HG02970 (cell line): ENCODE measurements around the gene EIF4A3.
"Not testable (repeated sequence)": the region's sequence is repeated elsewhere in the genome, so short reads cannot be mapped to it uniquely, and the experiment has no call there.

Experiments used
- ATAC-seq: cut with Tn5 transposase; IDR thresholded peaks from one replicate; pipeline ENCODE4 v1.9.1; 2021; ENCODE audit warnings: mild to moderate bottlenecking, moderate library complexity, moderate number of reproducible peaks; ENCODE audit not compliant: unreplicated experiment, low FRiP score

The EIF4A3 gene

DNA sequence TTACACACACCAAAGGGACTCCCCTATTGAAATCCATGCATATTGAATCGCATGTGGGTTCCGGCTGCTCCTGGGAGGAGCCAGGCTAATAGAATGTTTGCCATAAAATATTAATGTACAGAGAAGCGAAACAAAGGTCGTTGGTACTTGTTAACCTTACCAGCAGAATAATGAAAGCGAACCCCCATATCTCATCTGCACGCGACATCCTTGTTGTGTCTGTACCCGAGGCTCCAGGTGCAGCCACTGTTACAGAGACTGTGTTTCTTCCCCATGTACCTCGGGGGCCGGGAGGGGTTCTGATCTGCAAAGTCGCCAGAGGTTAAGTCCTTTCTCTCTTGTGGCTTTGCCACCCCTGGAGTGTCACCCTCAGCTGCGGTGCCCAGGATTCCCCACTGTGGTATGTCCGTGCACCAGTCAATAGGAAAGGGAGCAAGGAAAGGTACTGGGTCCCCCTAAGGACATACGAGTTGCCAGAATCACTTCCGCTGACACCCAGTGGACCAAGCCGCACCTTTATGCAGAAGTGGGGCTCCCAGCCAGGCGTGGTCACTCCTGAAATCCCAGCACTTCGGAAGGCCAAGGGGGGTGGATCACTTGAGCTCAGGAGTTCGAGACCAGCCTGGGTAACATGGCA is 43.4 kb downstream of the EIF4A3 start:
- ATAC-seq, result no peak

DNA sequence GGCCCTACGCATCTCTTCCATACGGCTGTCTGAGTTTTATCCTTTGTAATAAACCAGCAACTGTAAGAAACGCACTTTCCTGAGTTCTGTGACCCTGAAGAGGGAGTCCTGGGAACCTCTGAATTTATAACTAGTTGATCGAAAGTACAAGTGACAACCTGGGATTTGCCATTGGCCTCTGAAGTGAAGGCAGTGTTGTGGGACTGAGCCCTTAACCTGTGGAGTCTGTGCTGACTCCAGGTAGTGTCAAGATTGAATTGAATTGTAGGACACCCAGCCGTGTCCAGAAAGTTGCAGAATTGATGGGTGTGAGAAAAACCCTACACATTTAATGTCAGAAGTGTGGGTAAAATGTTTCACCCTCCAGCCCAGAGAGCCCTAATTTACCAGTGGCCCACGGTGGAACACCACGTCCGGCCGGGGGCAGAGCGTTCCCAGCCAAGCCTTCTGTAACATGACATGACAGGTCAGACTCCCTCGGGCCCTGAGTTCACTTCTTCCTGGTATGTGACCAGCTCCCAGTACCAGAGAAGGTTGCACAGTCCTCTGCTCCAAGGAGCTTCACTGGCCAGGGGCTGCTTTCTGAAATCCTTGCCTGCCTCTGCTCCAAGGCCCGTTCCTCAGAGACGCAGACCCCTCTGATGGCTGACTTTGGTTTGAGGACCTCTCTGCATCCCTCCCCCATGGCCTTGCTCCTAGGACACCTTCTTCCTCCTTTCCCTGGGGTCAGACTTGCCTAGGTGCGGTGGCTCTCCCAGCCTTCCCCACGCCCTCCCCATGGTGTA is 44.1 kb downstream of the EIF4A3 start:
- no peak for ATAC-seq

- ATAC-seq, result no peak
Observed at GRCh38 chr17:80101946-80102663, 44.8 kb downstream of the EIF4A3 start.

- peak; percentile 80 for ATAC-seq
Observed at GRCh38 chr17:80101011-80101945, 45.6 kb downstream of the EIF4A3 start, which contains the start of gene GAA. TSS of gene GAA (plus strand) at chr17:80101581. CDS start at chr17:80104587, 3,006 bp downstream.

GRCh38 chr17:80100035-80100323 is 46.9 kb downstream of the EIF4A3 start:
- no peak for ATAC-seq

- no peak for ATAC-seq
Observed at GRCh38 chr17:80099291-80100034, 47.5 kb downstream of the EIF4A3 start.

- ATAC-seq, result no peak
Observed at GRCh38 chr17:80097844-80098691, 48.9 kb downstream of the EIF4A3 start.

DNA sequence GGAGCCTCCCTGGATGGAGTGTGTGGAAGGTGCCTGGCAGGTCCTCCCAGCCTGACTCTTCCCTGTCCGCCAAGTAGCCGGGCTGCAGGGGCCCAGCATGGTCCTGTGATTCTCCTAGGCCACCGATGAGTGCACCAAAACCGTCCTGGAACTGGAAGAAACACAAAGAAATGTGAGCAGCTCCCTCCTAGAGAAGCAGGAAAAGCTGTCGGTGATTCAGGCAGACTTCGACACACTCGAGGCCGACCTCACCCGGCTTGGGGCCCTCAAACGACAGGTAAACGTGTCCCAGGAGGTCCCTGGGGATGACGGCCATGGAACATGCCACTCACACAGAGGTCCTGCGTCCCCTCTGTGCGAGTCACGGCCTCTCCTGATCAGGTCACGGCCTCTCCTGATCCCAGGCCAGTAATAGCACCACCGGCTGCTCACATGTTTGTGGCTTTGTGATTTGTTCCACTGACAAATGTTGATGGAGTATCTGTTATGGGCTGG is 49.8 kb downstream of the EIF4A3 start:
- ATAC-seq, result no peak

DNA sequence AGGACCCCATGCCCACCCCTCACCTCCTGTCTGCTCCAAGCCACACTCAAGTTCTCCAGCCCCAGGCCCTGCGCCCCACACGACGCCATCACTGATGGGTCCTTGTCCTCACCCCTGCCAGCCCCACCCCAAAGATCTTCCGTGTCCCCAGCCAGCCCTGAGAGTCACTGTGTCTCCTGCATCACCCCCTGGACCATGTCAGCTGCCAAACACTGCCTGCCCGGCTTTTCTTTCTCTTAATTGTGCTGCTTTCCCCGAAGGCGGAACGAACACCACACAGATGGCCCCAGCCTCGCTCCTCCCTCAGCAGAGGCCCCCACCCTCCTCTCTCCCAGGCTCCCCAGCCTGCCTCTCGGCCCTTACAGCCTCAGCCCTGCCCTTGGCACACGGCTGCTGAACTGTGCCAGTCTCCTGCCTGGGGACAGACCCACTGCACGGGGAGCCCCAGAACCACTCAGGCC is 50.3 kb downstream of the EIF4A3 start:
- no peak for ATAC-seq

GRCh38 chr17:80095844-80096475 is 51.0 kb downstream of the EIF4A3 start:
- no peak for ATAC-seq

DNA sequence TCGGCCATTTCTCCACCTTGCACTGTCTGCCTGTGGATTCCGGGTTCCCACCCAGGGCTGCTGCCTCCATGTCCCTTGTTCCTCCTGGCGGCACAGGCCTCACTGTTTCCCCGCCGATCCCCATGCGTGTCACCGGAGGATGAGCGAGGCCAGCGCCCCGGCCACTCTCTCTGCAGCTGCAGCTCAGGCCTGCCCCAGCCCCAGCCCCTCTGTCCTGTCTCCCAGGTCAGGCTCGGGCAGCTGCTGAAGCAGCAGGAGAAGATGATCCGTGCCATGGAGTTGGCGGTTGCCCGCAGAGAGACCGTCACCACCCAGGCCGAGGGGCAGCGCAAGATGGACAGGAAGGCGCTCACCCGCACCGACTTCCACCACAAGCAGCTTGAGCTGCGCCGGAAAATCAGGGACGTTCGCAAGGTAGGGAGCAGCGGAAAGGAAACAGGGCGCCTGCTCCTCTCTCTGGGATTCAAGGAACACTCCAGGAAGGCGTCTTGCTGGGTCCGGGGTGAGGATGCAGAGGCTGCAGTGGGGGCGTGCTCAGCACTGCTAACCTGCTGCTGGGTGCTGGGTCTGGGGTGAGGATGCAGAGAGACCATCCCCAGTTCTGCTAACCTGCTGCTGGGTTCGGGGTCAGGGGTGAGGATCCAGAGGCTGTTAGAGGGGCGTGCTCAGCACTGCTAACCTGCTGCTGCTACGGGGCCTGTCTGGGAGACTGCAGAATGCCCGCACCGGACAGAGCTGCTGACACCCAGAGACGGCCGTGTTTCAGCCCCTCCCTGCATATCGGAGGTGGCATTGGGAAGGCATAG is 51.7 kb downstream of the EIF4A3 start:
- ATAC-seq, result no peak

DNA sequence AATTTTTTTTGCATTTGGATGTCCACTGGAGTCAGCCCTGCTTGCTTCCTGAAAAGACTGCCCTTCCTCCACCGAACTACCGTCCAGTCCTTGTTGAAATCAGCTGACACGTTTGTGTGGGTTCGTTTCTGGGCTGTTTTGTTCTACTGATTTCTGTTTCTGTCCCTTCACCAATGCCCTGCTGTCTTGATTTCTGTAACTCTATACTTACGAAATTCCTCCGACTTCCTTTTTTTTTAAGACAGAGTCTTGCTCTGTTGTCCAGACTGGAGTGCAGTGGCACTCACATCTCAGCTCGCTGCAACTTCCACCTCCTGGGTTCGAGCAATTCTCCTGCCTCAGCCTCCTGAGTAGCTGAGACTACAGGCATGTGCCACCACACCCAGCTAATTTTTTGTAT is 54.0 kb downstream of the EIF4A3 start:
- no peak for ATAC-seq

DNA sequence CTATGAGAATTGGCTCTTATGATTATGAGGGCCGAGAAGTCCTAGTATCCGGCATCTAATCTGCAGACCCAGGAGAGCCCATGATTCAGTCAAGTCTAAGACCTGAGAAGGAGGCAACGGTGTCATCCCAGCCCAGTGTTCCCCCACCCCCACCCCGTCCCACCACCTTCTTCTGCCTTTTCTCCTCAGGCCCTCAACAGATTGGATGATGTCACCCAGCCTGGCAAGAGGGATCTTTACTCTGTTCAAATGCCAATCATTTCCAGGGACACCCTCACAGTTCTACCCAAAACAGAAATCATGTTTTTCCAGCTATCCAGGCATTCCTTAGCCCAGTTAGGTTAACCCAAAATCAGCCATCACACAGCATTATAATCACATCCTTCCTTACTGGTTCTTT is 55.6 kb downstream of the EIF4A3 start:
- no peak for ATAC-seq

- not testable (repeated sequence) for ATAC-seq
Observed at GRCh38 chr17:80090164-80090563, 56.8 kb downstream of the EIF4A3 start.

DNA sequence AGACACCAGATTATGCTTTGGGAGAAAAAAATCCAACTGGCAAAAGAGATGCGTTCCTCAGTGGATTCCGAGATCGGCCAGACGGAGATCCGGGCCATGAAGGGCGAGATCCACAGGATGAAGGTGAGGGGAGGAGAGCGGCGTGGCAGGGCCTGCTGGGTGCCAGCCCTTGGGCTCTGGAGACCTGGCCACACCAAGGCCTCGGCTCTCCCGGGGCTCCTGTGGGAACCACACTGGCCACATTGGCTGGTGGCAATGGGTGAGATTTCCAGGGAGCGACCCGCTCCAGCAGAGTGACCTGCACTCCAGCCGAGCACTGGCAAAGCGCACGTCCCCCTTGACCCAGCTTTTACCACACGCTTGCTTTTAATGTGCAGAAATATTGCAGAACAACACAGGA is 57.2 kb downstream of the EIF4A3 start:
- ATAC-seq, result no peak

- ATAC-seq, result no peak
Observed at GRCh38 chr17:80087346-80088265, 59.3 kb downstream of the EIF4A3 start.
